Measurements from ENCODE around the gene MCF2L2. TPM values are rescaled to one million over a fixed set of nuclear protein-coding genes. Genes with fewer than 3 reads are reported as not detected.

Gene MCF2L2
- polyA plus RNA-seq, 1 experiment: 0.11 TPM

DNA sequence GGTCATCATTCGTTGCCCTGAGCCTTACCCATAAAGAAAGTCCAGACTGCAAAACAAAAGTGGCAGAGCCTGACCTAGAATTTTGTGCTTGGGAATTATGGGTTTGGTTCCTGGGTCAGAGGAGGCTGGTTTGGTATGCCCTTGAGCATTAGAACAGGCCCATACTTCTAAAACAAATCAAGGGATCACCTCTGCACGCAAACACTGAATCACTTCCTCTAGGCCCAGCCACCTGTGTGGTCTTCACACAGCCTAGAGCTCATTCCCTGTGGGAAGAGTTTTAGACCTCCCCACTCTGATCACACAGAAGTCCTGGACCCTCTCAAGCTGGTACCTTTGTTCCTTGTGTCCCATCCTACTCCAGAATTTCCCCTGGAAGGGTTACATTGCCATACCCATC, 116.0 kb downstream of the MCF2L2 start:
- no peak for DNase-seq (ENCODE audit: low read depth)
- TF ChIP-seq, protein P1, sequence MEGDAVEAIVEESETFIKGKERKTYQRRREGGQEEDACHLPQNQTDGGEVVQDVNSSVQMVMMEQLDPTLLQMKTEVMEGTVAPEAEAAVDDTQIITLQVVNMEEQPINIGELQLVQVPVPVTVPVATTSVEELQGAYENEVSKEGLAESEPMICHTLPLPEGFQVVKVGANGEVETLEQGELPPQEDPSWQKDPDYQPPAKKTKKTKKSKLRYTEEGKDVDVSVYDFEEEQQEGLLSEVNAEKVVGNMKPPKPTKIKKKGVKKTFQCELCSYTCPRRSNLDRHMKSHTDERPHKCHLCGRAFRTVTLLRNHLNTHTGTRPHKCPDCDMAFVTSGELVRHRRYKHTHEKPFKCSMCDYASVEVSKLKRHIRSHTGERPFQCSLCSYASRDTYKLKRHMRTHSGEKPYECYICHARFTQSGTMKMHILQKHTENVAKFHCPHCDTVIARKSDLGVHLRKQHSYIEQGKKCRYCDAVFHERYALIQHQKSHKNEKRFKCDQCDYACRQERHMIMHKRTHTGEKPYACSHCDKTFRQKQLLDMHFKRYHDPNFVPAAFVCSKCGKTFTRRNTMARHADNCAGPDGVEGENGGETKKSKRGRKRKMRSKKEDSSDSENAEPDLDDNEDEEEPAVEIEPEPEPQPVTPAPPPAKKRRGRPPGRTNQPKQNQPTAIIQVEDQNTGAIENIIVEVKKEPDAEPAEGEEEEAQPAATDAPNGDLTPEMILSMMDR (IDR thresholded peaks at IDR 0.05; ENCODE audit: insufficient read depth, low read depth, low read length): no peak
- no peak overlapping the region for H3K4me3 ChIP-seq (ENCODE audit: low read depth, low read length)
- ChIA-PET POLR2A (interaction anchor here (0.7 kb wide), 1 partner anchor 11 kb away, joined by 3 read pairs; no protein-coding TSS in a partner anchor), CTCF (no interaction called here)
- no peaks in the 10 kb centered on the region for H3K36me3 ChIP-seq (ENCODE audit: control insufficient read depth, insufficient read depth, low read length)
- H3K27me3 ChIP-seq (ENCODE audit: control insufficient read depth, insufficient read depth, low read length): no peaks in the 10 kb centered on the region

DNA sequence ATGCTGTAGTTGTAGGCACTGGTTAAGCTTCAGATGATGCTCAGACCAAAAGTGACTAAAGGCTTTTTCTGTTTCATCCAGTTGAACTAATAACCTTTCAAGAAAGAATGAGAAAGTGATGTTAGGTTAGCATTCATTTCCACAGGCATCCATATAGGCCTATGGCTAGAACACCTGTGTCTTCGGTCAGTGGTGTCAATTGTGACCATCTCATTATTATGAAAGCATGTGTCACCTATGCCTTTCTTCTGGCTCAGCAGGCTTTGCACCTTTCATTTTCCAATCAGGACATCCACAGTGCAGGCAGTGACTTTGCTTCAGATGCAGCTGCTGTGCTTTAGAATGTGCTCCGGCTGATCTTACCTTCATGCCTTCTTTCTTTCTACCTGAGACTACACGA, 117.5 kb downstream of the MCF2L2 start:
- ChIA-PET POLR2A (no interaction called here), CTCF (interaction anchor here (1.4 kb wide), 1 partner anchor 14 kb away, joined by 3 read pairs; no protein-coding TSS in a partner anchor)
- TF ChIP-seq, protein P1 (IDR thresholded peaks at IDR 0.05; ENCODE audit: insufficient read depth, low read depth, low read length): no peak
- Histone ChIP-seq H3K36me3 (ENCODE audit: control insufficient read depth, insufficient read depth, low read length) (no peaks in the 10 kb centered on the region), H3K27me3 (ENCODE audit: control insufficient read depth, insufficient read depth, low read length) (peaks cover 1% of the 10 kb centered on the region), H3K4me3 (ENCODE audit: low read depth, low read length) (no peak overlapping the region)
- no peak for DNase-seq (ENCODE audit: low read depth)

DNA sequence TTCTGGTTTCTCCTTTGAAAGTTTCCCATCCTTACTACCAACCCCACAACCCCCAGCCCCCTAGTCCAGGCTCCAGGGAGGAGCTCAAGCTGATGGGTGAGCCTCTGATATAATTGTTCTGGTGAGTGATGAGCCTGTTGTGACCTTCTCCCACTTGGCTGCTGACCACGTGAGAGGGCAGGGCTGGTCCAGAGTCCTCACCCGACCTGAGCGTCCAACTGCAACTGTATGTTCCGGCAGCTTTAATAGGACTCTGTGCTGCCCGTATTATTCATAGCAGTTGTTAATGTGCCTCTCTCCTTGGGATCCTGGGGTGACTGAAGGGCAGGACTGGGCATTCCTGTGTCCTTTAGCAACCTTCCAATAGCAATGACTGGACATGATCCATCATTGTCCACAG, 119.1 kb downstream of the MCF2L2 start:
- TF ChIP-seq, protein P1 (IDR thresholded peaks at IDR 0.05; ENCODE audit: insufficient read depth, low read depth, low read length): no peak
- CTCF ChIA-PET: no interaction called here
- no peak for DNase-seq (ENCODE audit: low read depth)
- H3K4me3 ChIP-seq (ENCODE audit: low read depth, low read length): no peak overlapping the region
- POLR2A ChIA-PET: no interaction called here
- H3K36me3 ChIP-seq (ENCODE audit: control insufficient read depth, insufficient read depth, low read length): no peaks in the 10 kb centered on the region
- H3K27me3 ChIP-seq (ENCODE audit: control insufficient read depth, insufficient read depth, low read length): peaks cover 1% of the 10 kb centered on the region

DNA sequence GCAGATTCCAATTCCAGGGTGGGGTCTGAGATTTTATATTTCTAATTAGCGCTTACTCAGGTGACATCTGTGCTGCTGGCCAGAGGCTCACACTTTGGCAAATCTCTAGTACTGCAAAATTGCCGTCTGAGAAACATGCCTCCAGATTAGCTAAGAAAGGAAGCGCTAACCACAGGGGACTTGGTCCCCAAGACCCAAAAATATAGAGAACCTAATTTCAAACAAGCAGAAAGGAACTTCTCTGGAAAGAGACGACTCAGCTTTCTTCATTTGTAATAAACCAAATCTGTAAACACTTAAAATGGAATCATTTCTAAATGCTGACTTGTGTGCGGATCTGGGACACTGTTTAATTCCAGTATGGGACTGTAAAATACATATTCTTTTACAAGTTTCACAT, 119.7 kb downstream of the MCF2L2 start:
- CTCF ChIA-PET: interaction anchor here (0.7 kb wide), 1 partner anchor 19 kb away, joined by 3 read pairs; no protein-coding TSS in a partner anchor

DNA sequence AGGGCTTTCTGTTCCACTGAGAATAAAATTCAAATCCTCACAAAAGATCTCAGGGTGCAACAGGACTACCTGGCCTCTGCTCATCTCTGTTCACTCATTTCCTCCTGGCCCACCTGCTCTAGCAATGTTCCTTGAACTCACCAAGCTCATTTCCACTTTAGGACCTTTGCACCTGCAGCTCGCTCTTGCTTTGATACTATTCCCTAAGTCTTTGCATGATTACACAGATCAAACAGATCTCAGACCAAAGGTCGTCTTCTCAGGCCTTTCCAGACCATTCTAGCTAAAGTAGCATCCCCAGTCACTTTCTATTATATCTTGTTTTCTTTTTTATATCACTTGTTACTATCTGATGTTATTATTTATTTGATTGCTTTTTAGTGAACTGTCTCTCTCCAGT, 120.7 kb downstream of the MCF2L2 start:
- DNase-seq (ENCODE audit: low read depth): no peak
- Histone ChIP-seq H3K36me3 (ENCODE audit: control insufficient read depth, insufficient read depth, low read length) (no peaks in the 10 kb centered on the region), H3K4me3 (ENCODE audit: low read depth, low read length) (no peak overlapping the region), H3K27me3 (ENCODE audit: control insufficient read depth, insufficient read depth, low read length) (peaks cover 1% of the 10 kb centered on the region)
- CTCF ChIA-PET: interaction anchor here (0.6 kb wide), 1 partner anchor 45 kb away, joined by 6 read pairs; no protein-coding TSS in a partner anchor
- TF ChIP-seq, protein P1 (IDR thresholded peaks at IDR 0.05; ENCODE audit: insufficient read depth, low read depth, low read length): no peak
- POLR2A ChIA-PET: no interaction called here

More for the DNA sequence above, 119.7 kb downstream of the MCF2L2 start:
- POLR2A ChIA-PET: no interaction called here
- TF ChIP-seq, protein P1 (IDR thresholded peaks at IDR 0.05; ENCODE audit: insufficient read depth, low read depth, low read length): no peak
- Histone ChIP-seq H3K4me3 (ENCODE audit: low read depth, low read length) (no peak overlapping the region), H3K27me3 (ENCODE audit: control insufficient read depth, insufficient read depth, low read length) (peaks cover 1% of the 10 kb centered on the region), H3K36me3 (ENCODE audit: control insufficient read depth, insufficient read depth, low read length) (no peaks in the 10 kb centered on the region)
- DNase-seq (ENCODE audit: low read depth): no peak

All from BJ (cell line).